ENCODE data around the gene UBAP1. TPM values are rescaled to one million over a fixed set of nuclear protein-coding genes. Genes with fewer than 3 reads are reported as not detected.

The UBAP1 gene
- total RNA-seq, 1 experiment from 2014 or later: 30.8 TPM

DNA sequence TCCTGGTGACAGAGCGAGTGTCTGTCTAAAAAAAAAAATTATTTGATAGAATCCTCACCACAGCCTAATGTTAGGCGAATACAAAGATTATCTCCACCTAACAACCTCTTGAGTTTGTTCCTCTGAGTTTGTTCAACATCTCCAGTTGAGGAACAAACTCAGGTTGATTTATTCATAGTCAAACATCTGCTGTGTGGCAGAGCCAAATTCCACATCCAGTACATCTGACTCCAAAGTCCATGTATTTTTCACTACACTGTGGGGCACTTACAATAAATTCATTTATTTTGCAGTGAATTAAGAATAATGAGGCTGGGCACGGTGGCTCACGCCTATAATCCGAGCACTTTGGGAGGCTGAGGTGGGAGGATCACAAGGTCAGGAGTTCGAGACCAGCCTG is 97.0 kb downstream of the UBAP1 start:
- Histone ChIP-seq H2AFZ (ENCODE audit: low read depth, low read length, poor library complexity, severe bottlenecking) (no peak overlapping the region), H3K4me2 (ENCODE audit: low read length) (no peak overlapping the region), H3K79me2 (ENCODE audit: insufficient read depth, low read length) (no peaks in the 10 kb centered on the region), H3K4me1 (ENCODE audit: control insufficient read depth in 1 of 2, insufficient read depth in 2 of 2, low read length in 2 of 2) (no peaks in the 10 kb centered on the region), H3K27me3 (ENCODE audit: insufficient read depth, low read length) (no peaks in the 10 kb centered on the region), H3K9me3 (ENCODE audit: control insufficient read depth in 1 of 2, insufficient read depth in 1 of 2, low read depth in 1 of 2, low read length in 2 of 2) (no peaks in the 10 kb centered on the region), H3K9me2 (ENCODE audit: insufficient read depth) (no peaks in the 10 kb centered on the region), H3K27ac (ENCODE audit: low read depth, low read length) (no peak overlapping the region), H4K20me1 (ENCODE audit: insufficient read depth) (no peaks in the 10 kb centered on the region), H3K4me3 (replicated peaks in 1 of 2; ENCODE audit: low read depth in 1 of 2, low read length in 2 of 2) (no peak overlapping the region), H3K9ac (ENCODE audit: low read length) (no peak overlapping the region), H3K36me3 (ENCODE audit: control insufficient read depth in 1 of 2, insufficient read depth in 2 of 2, low read length in 2 of 2) (no peaks in the 10 kb centered on the region)
- DNase-seq (ENCODE audit: low read depth, low spot score) (no peak), ATAC-seq (no peak)
- CTCF ChIA-PET: no interaction called here
- TF ChIP-seq SIN3A (IDR thresholded peaks at IDR 0.05; ENCODE audit: low read depth): no peak
- no peak for TF ChIP-seq FOSL1 (IDR thresholded peaks at IDR 0.05; ENCODE audit: low read depth)
- TF ChIP-seq, protein P1, sequence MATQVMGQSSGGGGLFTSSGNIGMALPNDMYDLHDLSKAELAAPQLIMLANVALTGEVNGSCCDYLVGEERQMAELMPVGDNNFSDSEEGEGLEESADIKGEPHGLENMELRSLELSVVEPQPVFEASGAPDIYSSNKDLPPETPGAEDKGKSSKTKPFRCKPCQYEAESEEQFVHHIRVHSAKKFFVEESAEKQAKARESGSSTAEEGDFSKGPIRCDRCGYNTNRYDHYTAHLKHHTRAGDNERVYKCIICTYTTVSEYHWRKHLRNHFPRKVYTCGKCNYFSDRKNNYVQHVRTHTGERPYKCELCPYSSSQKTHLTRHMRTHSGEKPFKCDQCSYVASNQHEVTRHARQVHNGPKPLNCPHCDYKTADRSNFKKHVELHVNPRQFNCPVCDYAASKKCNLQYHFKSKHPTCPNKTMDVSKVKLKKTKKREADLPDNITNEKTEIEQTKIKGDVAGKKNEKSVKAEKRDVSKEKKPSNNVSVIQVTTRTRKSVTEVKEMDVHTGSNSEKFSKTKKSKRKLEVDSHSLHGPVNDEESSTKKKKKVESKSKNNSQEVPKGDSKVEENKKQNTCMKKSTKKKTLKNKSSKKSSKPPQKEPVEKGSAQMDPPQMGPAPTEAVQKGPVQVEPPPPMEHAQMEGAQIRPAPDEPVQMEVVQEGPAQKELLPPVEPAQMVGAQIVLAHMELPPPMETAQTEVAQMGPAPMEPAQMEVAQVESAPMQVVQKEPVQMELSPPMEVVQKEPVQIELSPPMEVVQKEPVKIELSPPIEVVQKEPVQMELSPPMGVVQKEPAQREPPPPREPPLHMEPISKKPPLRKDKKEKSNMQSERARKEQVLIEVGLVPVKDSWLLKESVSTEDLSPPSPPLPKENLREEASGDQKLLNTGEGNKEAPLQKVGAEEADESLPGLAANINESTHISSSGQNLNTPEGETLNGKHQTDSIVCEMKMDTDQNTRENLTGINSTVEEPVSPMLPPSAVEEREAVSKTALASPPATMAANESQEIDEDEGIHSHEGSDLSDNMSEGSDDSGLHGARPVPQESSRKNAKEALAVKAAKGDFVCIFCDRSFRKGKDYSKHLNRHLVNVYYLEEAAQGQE (IDR thresholded peaks at IDR 0.05; ENCODE audit: low read depth): no peak
- TF ChIP-seq SP1 (IDR thresholded peaks at IDR 0.05; ENCODE audit: low read depth): no peak
- TF ChIP-seq ZNF274 (IDR thresholded peaks at IDR 0.05; ENCODE audit: low read depth, low read length): no peak
- no peak for TF ChIP-seq CTCF (IDR thresholded peaks at IDR 0.05 in 2 of 3, conservative IDR thresholded peaks at IDR 0.05 in 1 of 3; ENCODE audit: borderline replicate concordance in 1 of 3, insufficient read depth in 1 of 3, low read depth in 2 of 3, low read length in 2 of 3)
- TF ChIP-seq POLR2A (IDR thresholded peaks at IDR 0.05; ENCODE audit: borderline replicate concordance, extremely low read depth, insufficient read depth, insufficient read length): no peak
- TF ChIP-seq ZFX (IDR thresholded peaks at IDR 0.05): no peak
- no peak for TF ChIP-seq YY1 (IDR thresholded peaks at IDR 0.05; ENCODE audit: extremely low read depth, insufficient replicate concordance, low read depth, low read length)
- no peak for TF ChIP-seq POLR2AphosphoS5 (IDR thresholded peaks at IDR 0.05; ENCODE audit: low read depth, low read length)
- TF ChIP-seq CEBPB (IDR thresholded peaks at IDR 0.05; ENCODE audit: low read depth): no peak
- no TSS peak for BruUV-seq (replicated peaks)
- RAD21 ChIA-PET (ENCODE audit: low non-redundant PET in 1 of 2, low total read pairs in 2 of 2, uncharacterized antibody in 2 of 2, unreplicated experiment in 2 of 2): no interaction called here
- POLR2A ChIA-PET: no interaction called here
- intact Hi-C loops (cut with micrococcal nuclease): no loop called here

Data from HCT116 (cell line).